Amniotic stem cell (primary cell): Measurements from ENCODE around the gene KIAA0825.

Experiments used
- DNase-seq: peaks from one replicate; lab custom pipeline; 2025; lab: John Stamatoyannopoulos, UW

Gene KIAA0825

GRCh38 chr5:94243612-94244011, 374.8 kb downstream of the KIAA0825 start:
- no peak for DNase-seq

GRCh38 chr5:94240993-94241651, 377.3 kb downstream of the KIAA0825 start:
- no peak for DNase-seq

GRCh38 chr5:94240596-94240992, 377.8 kb downstream of the KIAA0825 start:
- DNase-seq, result no peak

- no peak for DNase-seq
These were observed 378.3 kb downstream of the KIAA0825 start for GRCh38 chr5:94240134-94240533.

- no peak for DNase-seq
These were observed 379.1 kb downstream of the KIAA0825 start for GRCh38 chr5:94239266-94239665.

- no peak for DNase-seq
These were observed 383.4 kb downstream of the KIAA0825 start for GRCh38 chr5:94234987-94235386.

GRCh38 chr5:94228791-94229190, 389.6 kb downstream of the KIAA0825 start:
- no peak for DNase-seq

- DNase-seq, result no peak
These were observed 395.2 kb downstream of the KIAA0825 start for GRCh38 chr5:94223235-94223634.

- peak; percentile 49 for DNase-seq
These were observed 400.0 kb downstream of the KIAA0825 start for GRCh38 chr5:94218374-94218773.

- no peak for DNase-seq
These were observed 400.7 kb downstream of the KIAA0825 start for GRCh38 chr5:94217745-94218144.

GRCh38 chr5:94217216-94217615, 401.2 kb downstream of the KIAA0825 start:
- no peak for DNase-seq

GRCh38 chr5:94212476-94212875, 405.9 kb downstream of the KIAA0825 start:
- no peak for DNase-seq

GRCh38 chr5:94209774-94210355, 408.5 kb downstream of the KIAA0825 start:
- DNase-seq, result no peak

GRCh38 chr5:94209272-94209671, 409.1 kb downstream of the KIAA0825 start:
- no peak for DNase-seq

- DNase-seq, result no peak
These were observed 418.8 kb downstream of the KIAA0825 start for GRCh38 chr5:94199566-94199965.

- DNase-seq, result no peak
These were observed 420.4 kb downstream of the KIAA0825 start for GRCh38 chr5:94197970-94198369.

- no peak for DNase-seq
These were observed 421.5 kb downstream of the KIAA0825 start for GRCh38 chr5:94196953-94197352.

GRCh38 chr5:94192658-94193391, 425.6 kb downstream of the KIAA0825 start:
- no peak for DNase-seq

- DNase-seq, result no peak
These were observed 426.8 kb downstream of the KIAA0825 start for GRCh38 chr5:94191604-94192003.

- no peak for DNase-seq
These were observed 429.7 kb downstream of the KIAA0825 start for GRCh38 chr5:94188725-94189124.

GRCh38 chr5:94184870-94185269, 433.5 kb downstream of the KIAA0825 start:
- no peak for DNase-seq

GRCh38 chr5:94181895-94182294, 436.5 kb downstream of the KIAA0825 start:
- no peak for DNase-seq

- DNase-seq, result no peak
These were observed 437.6 kb downstream of the KIAA0825 start for GRCh38 chr5:94180761-94181160.
